Activated CD8-positive, alpha-beta memory T cell treated with anti-CD3 and anti-CD28 coated beads for 24 hours (primary cell): ENCODE measurements around the gene HCN2.
"Not testable (repeated sequence)": the region's sequence is repeated elsewhere in the genome, so short reads cannot be mapped to it uniquely, and the experiment has no call there.

Source experiments
- DNase-seq: peaks from one replicate; pipeline ENCODE4 v3.0.0-alpha.2; 2020

HCN2 gene

DNA sequence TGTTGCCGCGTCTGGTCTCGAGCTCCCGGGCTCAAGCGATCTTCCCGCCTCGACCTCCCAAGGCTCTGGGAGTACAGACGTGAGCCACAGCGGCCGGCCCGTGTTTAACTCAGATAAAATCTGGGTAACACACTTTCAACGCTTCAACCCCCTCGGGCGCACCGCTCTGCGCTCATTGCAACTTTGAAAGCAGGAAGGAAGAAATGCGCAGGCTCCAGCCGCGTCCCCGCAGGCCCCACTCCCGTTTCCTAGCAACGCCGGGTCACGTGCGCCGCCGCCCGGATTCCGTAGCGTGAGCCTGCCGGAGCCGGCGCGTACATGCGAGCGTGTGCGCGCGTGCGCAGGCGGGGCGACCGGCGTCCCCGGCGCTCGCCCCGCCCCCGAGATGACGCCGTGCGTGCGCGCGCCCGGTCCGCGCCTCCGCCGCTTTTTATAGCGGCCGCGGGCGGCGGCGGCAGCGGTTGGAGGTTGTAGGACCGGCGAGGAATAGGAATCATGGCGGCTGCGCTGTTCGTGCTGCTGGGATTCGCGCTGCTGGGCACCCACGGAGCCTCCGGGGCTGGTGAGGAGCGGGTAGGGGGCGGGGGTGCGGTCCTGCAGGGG, 17.4 kb upstream of the HCN2 start, which contains the start of gene BSG:
Gene BSG (plus strand): TSS at position 457 of the 603 bp plus-strand sequence. CDS start 39 bp downstream, at position 496.
- peak; percentile 98 for DNase-seq

DNA sequence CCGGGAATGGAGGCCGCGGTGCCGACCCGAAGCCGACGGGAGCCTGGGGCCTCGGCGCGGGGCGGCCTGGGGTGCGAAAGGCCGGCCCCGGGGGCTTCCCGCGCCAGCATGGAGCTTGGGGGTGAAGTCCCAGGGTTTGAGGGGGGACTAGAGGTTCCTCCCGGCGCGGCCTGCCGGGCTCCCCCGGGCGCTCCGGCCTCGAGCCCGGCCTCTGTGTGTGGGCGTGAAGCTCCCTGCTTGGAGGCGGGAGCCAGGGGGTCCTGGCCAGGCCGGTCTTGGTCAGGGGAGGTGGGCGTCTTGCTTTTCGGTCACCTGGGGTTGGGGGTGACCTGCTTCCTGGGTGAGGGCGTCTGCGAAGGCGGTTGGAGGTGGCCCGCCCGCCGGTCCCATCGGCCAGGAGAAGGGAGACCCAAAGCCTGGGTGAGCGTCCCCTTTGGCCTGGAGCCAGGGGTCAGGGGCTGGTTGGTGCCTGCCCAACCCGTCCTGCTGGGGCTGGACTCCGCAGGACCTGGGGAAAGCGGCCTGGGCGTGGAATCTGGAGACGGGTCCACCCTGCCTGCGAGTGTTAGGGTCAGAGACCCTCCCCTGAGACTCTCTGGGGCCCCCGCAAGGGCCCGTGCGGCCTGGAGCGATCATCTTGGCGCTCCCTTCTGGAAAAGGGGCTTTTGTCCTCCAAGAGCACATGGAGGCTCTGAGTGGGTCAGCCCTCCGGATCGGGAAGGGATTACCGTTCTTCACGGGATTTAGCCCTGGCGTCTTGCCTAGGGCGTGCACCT, 16.8 kb upstream of the HCN2 start:
- no peak for DNase-seq

DNA sequence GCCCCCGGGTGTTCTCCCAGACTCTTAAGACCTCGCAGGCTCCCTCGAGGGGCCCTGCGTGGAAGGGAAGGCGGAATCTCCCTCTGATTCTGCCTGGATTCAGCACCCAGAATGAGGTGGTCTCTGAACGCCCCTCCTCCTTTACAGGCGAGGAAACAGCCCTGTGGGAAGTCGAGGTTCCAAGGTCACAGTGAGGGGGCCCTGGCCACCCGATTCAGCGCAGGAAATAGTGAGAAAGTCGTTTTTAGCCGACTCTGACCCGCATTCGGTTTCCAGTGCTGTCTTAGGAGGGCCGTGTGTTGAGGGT, 16.2 kb upstream of the HCN2 start:
- DNase-seq, result no peak

DNA sequence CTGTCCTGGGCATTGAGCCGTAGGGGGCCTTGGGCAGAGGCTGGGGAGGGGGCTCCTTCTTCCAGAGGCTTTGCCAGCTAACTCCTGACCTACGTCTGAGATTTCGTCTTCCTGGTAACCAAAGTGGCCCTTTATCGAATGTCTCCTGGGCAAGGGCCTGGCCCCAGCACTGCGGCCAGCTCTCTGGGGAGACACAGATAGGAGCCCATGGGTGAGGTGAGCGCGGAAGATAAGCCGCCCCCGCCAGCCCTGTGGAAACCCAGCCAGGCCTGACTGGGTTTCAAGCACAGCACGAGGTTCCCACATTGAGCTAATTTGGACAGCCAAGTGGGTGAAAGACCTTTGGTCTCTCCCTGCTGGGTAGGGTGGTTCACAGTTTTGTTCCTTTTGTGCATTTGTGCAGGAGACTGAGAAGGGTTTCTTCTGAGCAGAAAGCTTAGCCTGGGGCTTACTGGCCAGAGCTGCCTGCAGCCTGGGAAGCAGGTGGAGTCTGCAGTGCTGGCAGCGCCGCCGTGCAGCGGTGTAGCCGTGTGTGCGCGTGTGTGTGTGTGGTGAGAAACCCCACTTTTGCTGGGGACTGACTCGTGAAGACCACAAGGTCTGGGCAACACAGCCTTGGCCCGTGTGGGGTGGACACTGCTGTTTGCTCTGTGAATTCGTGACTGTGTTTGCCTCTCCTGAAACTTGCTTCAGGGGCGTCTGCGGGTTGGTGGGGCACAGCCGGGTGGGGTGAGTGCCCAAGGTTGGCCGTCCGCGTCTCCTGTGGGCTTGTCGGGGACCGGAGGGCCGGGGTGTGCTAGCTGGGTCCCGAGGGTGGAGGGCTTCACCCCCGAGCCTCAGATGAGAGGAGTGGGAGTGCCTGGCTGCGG, 14.8 kb upstream of the HCN2 start:
- DNase-seq, result no peak

DNA sequence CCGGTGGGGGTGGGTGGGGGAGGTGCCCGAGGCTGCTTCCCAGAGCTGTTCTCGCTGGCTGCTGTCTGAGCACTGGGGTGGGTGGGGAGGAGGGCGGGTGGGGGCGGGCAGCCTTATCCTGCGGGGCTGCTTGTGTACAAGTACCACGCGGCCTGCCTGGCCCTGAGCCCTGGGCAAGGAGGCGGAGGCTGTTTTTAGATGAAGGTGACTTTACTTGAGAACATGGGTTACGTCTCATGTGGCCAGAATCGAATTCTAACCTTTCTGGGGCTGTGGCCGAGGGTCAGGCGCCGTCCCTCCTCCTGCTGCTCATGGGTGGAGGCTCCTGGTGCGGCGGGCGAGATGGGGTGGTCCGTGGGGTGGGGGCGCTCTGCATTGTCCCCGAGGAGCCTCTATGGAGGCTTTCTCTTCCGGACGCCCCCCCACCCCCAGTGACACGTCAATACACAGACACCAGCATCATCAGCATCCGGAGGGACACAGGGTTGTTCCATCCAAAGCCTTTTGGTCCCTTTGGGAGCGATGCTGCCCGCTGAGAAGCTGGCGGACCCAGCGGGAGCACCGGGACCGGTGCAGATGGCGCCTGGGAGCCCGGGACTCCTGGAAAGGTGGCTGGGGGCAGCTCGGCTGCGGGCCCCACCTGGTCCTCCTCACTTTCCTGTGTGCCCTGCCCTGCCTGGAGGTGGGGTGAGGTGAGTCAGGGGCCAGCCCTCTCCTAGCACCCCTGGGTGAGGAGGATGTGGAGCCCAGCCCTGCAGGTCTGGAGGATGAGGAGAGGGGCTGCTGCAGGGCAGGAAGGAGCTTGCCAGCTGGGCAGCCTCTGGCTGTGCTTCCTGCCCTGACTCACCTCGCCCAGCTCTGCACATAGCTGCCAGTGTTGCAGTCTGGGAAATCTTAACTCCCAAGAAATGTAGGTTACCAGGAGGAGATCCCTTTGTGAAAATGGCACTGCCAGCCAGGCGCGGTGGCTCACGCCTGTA, 13.9 kb upstream of the HCN2 start:
- no peak for DNase-seq

DNA sequence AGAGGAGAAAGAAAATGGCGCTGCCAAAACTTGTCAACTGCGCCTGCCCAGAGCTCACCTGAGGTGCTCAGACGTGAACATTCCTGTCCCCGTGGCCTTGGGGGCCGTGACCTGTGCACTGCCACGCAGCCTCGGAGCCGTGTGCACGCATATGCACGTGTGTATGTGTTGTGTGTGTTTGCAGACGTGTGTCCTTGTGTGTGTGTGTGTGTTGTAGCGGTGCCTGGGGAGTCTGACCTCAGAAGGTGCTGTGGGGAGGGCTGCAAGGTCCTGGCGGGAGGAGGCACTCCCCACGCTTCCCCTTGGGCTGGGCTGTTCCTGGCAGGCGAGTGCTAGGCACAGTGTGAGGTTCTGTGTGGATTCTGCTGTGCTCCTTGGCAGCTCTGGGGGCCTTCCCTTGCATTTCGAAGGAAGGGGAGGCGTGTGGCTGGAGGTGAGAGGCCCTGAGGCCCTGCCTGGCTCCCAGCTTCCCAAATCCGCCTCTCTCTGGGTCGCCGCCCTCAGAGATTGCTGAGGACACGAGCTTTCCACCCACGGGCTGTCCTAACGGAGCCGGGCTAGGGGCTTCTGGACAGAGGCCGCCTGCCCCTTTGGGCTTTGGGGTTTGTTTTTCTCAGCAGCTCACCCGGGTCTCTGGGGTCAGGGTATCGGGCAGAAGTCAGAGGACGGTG, 12.8 kb upstream of the HCN2 start:
- no peak for DNase-seq

DNA sequence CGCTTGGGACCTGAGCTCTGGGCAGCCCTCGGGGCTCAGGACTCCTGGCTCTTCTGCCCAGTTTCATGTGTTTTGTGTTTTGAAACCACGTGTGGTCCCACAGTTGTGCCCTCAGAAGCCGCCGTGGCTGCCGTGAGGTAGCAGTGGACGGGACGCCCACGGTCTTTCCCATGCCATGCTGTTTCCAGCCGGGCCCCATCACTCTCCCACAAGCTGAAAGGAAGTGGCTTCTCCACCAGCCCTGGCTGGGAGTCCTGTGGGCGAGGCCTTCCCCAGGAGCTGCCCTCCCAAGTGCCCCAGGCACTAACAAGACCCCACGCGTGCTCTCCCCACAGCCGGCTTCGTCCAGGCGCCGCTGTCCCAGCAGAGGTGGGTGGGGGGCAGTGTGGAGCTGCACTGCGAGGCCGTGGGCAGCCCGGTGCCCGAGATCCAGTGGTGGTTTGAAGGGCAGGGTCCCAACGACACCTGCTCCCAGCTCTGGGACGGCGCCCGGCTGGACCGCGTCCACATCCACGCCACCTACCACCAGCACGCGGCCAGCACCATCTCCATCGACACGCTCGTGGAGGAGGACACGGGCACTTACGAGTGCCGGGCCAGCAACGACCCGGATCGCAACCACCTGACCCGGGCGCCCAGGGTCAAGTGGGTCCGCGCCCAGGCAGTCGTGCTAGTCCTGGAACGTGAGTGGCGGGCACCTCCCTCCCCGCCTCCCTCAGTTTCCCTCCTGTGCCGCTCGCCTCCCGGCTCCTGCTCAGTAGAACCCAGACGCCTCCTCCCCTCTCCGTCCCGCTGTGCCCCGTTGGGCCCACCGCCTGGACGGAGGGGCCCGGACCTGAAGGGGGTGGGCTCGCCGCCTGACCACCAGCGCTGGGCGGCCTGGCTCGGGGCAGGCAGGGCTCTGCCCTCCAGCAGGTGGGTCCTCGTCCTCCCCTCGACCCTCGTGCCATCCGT, 12.0 kb upstream of the HCN2 start:
- no peak for DNase-seq

DNA sequence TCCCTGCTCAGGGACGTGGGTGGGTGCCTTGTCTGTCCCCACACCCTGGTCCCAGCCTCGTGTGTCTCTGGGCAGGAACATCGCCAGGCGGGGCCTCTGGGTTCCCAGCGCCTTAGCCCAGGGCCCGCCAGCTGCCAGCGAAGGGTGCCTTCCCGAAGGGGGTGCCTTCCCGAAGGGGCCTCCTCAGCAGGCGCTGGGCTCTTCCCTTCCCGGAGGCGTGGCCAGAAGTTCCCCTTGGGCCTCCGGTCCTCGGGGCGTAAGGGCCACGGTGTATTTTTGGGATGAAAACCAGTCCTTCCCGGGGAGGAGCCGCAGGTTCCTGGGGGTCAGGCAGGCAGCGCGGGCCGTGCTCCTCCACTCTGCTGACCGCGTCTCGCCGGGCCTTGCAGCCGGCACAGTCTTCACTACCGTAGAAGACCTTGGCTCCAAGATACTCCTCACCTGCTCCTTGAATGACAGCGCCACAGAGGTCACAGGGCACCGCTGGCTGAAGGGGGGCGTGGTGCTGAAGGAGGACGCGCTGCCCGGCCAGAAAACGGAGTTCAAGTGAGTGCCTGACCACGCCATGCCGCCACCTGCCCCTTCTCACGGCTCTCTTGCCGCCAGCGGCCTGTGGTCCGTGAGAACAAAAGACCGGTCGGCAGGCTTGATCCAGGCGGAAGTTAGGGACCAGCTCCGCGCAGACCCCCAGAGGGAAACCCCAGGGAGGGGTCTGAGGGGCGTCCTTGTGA, 10.4 kb upstream of the HCN2 start:
- no peak for DNase-seq

DNA sequence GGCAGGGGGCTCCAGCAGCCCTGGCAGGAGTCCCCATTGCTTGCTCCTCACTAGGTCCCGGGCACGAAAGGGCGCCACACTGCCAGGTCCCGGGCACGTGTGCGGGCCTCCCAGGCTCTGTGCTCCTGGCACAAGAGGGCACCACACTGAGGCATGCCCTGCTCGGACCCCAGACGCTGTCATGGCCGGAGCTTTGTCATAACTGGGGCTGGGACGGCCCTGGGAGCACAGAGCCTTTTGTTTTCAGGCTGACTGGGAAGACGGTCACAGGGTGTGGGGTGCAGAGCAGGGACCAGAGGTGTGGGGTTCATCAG, 9.9 kb upstream of the HCN2 start:
- DNase-seq, result no peak

DNA sequence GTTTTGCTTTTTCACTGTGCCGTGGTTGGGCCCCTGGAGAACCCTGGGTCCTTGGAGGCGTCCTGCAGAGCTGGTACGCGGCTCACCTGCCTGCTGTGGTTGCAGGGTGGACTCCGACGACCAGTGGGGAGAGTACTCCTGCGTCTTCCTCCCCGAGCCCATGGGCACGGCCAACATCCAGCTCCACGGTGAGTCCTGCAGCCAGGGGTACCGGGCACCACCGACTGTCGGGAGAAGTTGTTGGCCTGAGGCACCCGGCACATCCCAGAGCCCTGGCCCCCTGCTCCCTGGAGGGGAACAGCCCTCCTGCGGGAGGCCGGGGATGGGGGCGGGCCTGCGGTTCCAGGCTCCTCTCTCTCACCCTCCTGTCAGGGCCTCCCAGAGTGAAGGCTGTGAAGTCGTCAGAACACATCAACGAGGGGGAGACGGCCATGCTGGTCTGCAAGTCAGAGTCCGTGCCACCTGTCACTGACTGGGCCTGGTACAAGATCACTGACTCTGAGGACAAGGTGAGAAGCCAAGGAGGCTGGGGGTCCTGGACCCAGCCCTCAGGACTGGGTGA, 9.3 kb upstream of the HCN2 start:
- DNase-seq, result no peak

DNA sequence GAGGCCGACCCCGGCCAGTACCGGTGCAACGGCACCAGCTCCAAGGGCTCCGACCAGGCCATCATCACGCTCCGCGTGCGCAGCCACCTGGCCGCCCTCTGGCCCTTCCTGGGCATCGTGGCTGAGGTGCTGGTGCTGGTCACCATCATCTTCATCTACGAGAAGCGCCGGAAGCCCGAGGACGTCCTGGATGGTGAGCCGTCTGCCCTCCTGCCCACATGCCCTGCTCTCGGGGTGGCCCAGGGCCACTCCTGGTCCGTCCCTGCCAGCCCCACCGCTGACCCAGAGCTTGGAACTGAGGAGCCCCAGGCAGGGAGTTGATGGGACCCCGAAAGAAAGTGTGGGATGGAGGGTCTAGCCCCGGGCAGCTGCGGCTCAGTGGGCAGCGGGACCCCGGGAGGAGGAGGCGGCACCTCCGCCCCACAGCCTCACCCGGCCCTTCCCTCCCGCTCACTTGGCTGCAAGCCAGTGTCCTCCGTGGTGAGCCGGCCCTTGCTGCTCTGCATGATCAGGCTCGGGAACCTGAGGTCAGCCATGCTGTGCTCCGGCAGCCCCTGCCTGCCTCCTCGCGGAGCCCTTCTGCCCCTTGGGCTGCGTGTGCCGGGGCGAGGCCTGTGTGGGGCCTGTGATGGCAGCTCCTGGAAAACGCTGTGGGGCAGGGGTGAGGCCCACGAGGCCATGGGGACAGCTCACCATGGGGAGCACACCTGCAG, 8.1 kb upstream of the HCN2 start:
- DNase-seq, result no peak

DNA sequence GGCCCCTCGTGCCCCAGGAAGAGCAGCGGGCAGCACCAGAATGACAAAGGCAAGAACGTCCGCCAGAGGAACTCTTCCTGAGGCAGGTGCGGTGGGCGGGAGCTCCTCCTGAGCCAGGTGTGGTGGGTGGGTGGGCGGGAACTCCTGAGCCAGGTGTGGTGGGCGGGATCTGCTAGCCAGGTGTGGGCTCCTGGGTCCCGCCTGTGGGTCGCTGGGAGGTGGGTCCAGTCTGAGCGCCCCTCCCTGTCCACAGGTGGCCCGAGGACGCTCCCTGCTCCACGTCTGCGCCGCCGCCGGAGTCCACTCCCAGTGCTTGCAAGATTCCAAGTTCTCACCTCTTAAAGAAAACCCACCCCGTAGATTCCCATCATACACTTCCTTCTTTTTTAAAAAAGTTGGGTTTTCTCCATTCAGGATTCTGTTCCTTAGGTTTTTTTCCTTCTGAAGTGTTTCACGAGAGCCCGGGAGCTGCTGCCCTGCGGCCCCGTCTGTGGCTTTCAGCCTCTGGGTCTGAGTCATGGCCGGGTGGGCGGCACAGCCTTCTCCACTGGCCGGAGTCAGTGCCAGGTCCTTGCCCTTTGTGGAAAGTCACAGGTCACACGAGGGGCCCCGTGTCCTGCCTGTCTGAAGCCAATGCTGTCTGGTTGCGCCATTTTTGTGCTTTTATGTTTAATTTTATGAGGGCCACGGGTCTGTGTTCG, 7.0 kb upstream of the HCN2 start:
- DNase-seq, result no peak

DNA sequence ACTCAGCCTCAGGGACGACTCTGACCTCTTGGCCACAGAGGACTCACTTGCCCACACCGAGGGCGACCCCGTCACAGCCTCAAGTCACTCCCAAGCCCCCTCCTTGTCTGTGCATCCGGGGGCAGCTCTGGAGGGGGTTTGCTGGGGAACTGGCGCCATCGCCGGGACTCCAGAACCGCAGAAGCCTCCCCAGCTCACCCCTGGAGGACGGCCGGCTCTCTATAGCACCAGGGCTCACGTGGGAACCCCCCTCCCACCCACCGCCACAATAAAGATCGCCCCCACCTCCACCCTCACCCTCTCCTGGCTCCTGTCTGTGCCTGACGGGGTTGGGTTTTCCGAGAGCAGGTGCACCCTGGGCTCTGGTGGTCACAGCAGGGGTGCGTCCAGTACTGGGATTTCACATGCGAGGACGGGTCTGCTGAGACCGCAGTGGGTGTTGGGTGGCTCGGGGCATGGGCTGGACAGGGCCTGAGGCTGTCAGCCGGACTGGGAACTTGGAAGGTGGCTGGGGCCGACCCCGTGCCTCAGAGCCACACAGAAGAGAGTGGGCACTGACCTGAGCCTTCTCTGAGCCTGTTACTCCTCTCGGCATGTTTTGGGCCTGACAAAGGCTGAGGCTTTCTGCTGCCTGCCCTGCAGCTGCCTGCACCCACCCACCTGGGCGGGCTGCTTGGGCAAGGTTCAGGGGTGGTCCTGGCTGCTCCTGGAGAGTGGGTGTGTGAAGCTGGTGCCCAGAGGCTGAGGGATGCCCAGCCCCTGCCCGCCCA, 6.3 kb upstream of the HCN2 start:
- no peak for DNase-seq

DNA sequence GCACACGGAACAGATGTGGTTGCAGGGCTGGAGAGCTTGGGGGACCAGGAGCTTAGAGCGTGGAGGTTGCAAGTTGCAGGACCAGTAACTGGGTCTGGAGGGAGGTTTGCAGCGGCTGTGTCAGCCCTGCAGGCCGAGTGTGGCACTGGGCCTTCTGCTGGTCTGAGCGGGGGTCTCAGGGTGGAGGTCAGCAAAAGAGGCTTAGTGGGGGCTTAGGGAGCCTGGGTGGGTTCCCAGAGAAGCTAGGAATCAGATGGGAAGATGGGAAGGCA, 5.8 kb upstream of the HCN2 start:
- no peak for DNase-seq

DNA sequence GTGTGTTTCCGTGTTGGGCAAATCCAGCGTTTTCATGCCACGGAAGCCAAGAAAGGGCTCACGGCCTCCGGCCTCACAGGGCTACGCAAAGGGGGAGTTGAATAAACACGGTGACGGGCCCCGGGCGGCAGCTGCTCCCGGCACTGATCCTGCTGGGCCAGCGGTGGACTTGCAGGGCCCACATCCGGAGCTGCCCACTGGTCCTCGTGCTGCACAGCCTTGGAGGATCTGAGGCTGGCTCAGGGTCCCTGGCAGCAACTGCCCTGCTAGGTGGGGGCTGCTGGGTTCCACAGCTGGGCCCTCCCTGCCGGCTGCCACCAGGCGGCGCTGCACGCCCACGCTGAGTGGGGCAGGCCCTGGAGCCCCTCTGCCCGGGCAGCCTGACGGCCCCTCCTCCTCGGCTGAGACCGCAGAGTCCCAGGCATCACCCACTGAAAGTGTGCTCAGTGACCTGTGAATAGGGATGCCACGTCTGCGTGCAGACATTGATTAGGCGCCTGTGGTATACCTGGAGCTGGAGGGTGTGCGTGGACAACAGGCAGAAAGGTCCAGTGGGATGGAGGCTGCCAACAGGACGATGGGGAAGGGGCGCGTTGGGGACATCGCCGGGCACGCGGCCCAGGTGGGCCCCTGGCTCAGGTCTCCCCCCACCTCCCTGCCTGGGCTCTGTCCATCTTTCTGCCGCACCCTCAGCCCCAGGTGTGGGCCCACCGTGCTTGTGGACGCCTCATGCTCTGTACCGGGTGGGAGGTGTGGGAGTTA, 5.3 kb upstream of the HCN2 start:
- peak; percentile 86 for DNase-seq

DNA sequence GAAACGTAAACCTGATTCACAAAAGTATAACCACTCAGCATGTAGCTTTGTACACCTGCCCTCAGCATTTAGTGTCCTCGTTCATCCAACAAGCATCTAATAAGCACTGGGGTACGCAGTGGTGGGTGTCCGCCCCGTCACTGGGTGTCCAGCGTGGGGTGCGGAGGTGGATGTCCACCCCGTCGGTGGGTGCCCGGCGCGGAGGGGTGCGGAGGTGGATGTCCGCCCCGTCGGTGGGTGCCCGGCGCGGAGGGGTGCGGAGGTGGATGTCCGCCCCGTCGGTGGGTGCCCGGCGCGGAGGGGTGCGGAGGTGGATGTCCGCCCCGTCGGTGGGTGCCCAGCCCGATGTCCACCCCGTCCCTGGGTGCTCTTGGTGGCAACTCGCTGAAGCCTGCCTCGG, 4.5 kb upstream of the HCN2 start:
- DNase-seq, result not testable (repeated sequence)

DNA sequence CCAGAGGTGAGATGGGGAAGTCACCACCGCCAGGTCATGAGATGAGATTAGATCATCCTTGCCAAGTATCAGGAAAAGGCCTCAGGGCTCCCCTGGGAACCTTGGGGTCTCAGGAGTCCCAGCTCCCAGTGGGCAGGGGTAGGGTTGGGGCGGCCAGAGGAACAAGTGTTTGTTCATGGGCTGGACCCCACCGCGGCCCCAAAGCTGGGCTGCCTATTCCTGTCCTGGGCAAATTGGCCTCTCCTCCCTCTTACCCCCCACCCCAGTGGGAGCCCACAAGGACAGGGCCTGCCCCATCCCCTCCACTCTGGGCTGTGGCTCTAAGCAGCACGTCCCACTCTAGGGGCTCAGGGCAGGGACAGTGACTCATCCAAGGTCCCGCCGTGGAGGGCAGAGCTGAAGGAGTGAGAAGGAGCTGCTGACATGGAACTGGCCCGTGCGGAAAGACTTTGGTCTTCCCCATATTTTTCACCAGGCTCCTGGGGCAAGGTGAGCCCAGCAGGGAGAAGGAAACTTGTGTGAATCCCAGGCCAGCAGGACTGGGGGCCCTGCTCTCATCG, 4.0 kb upstream of the HCN2 start:
- no peak for DNase-seq
